GM12875 (cell line): Measurements from ENCODE around the gene WASHC1.
A peak's percentile ranks its signal among the peaks of the same experiment; 100 is the strongest.
"Not testable (repeated sequence)": the region's sequence is repeated elsewhere in the genome, so short reads cannot be mapped to it uniquely, and the experiment has no call there.

ENCODE experiments used
- H3K4me3 ChIP-seq: one replicate; pipeline ENCODE4 v1.5.1; 2011; ENCODE audit warnings: low read depth, low read length, control low read depth

Gene WASHC1, protein sequence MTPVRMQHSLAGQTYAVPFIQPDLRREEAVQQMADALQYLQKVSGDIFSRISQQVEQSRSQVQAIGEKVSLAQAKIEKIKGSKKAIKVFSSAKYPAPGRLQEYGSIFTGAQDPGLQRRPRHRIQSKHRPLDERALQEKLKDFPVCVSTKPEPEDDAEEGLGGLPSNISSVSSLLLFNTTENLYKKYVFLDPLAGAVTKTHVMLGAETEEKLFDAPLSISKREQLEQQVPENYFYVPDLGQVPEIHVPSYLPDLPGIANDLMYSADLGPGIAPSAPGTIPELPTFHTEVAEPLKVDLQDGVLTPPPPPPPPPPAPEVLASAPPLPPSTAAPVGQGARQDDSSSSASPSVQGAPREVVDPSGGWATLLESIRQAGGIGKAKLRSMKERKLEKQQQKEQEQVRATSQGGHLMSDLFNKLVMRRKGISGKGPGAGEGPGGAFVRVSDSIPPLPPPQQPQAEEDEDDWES

DNA sequence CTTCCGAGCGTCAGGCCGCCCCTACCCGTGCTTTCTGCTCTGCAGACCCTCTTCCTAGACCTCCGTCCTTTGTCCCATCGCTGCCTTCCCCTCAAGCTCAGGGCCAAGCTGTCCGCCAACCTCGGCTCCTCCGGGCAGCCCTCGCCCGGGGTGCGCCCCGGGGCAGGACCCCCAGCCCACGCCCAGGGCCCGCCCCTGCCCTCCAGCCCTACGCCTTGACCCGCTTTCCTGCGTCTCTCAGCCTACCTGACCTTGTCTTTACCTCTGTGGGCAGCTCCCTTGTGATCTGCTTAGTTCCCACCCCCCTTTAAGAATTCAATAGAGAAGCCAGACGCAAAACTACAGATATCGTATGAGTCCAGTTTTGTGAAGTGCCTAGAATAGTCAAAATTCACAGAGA, at the start of gene WASHC1:
Gene WASHC1 (minus strand): TSS at position 101 of the 400 bp plus-strand sequence. CDS start 4,457 bp downstream, outside the sequence.
- H3K4me3 ChIP-seq: peak within 1 kb of the TSS; percentile 45

GRCh38 chr9:78333-78732, 49.1 kb upstream of the WASHC1 start:
- not testable (repeated sequence) for H3K4me3 ChIP-seq

DNA sequence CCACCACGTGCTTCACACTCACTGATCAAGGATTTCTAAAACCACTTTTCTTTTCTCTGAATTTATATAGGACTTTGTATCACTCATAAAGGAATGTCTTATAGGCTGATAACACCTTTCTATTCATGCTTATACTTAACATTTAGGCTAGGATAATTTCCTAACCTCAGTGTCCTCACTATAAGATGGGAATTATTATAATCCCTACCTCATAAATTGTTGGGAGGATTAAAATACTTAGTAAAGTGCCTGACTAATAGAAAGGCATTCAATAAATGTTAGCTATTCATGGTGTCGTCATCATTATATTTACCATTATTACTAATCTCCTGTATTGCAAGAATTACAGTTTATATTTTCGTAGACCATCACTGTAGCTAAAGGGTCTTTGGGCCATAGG, 47.1 kb upstream of the WASHC1 start:
- H3K4me3 ChIP-seq: not testable (repeated sequence)

- not testable (repeated sequence) for H3K4me3 ChIP-seq
These were observed 44.8 kb upstream of the WASHC1 start for GRCh38 chr9:73900-74525.

DNA sequence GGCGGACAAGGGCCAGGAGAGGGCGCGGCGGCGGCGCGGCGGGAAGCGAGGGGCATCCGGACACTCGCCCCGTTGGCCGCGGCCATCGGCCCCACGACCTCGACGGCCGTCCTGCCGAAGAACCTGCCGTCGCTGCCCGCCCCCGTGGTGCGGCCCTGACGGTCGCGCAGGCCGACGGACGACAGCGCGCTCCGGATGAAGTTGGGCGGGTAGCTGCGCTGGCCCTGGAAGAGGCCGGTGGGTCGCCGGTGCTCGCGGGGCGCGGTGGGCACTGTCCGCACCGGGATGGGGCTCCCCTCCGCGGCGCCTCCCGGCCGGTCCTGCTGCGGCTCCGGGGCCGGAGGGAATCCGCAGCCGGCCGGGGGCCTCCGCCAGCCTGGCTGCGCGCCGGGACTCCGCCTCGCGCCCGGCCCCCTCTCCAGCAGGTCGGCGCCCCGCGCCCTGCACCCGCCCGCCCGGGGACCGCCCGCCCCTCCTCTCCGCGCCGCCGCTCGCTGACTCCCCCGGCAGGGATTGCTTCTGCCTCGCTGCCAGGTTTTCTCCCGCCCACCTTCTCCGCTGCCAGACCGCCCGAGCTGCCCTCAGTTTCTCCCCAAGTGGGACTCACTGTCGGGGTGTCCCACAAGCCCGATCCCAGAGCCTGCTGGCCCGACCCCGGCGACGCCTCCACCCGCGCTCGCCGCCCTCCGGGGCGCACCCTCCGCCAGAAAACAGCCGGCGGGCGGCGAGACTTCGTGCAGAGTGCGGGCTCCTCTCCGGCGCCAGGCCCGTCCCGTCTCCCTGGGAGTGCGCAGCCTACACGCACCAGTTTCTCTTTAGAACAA, 44.0 kb upstream of the WASHC1 start:
- not testable (repeated sequence) for H3K4me3 ChIP-seq

GRCh38 chr9:63031-63629, 33.9 kb upstream of the WASHC1 start:
- not testable (repeated sequence) for H3K4me3 ChIP-seq

DNA sequence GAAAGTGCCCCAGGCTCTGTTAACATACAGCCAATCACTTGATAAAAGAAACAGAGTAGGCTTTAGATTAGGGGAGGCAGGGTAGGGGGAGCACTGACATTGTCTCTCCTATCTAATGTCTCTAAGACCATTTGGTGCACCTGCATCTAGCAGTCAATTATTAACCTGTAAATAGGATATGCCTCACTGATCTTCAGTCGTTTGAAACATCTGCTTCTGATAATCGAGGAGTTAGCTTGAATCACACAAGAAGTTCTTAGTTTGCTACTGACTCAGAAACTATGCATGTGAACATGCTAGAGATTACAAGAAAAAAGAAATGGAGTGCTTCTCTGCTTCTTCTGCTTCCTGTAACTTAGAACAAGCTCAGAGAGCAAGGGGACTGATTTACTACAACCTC, 23.4 kb upstream of the WASHC1 start:
- H3K4me3 ChIP-seq: not testable (repeated sequence)

- not testable (repeated sequence) for H3K4me3 ChIP-seq
These were observed 19.1 kb upstream of the WASHC1 start for GRCh38 chr9:48190-48842.

GRCh38 chr9:46639-47271, 17.5 kb upstream of the WASHC1 start:
- not testable (repeated sequence) for H3K4me3 ChIP-seq

DNA sequence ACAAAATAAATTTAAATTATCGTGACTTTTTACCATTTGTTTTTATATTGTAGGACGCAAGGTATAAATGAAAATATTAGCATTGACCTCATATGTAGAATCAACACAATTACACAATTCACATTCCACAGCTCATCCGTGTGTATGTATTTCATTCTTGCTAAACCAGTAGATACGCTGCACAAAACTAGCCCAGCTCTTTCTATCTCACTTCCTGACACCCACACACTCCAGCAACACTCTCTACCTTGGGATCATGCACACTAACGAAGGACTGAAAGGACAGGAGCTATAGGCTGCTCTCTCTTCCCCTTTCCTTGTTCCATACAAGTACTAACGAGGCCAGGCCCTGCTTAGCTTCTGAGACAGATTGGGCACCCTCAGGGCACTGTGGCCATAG, 16.9 kb upstream of the WASHC1 start:
- H3K4me3 ChIP-seq: not testable (repeated sequence)

DNA sequence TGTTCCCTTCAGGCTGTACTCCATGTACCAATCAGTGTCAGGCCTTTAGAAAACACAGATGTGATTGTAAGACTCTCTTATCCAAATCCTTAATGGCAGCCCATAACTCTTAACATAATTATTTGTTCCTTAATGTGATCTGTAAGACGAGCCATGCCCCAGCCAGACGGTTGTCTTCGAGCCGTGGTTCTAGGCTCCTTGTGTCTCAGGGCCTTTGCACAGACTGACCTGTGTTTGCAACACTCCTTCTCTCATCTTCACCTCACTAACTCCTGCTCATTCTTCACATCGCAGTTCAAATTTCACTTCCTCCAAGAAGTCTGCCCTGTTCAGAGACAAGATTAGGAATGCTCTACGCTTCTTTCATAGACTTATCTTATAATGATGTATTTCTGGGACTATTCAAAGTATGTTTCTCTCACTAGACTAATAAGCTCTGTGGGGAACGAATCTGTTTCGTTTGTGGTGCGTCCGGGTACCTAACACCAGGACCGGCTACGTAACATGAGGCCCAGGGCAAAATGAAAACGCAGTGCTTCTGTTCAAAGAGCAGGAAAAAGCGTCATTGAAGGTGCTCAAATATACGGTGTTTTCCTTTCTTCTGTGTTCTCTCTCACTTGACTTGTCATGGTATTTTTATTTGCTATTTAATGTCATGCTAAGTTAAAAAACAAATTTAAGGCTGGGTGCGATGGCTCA, 16.1 kb upstream of the WASHC1 start:
- not testable (repeated sequence) for H3K4me3 ChIP-seq

DNA sequence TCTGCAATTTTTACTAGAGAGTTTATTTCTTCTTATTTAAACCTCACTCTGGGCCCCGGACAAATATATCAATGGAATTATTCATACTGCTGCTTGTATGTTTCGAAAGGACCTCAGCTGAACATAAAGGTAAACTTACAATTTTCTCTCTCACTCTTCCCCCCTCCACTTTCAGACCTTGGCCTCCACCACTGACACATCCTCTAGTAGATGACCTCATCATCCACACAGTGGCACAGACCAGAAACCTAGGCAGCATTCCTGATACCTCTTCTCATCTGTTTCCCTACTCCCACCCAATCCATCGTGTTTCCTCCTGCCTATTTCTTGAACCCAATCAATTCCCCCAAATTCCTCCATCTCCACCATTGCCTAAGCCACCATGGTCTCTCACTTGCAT, 15.2 kb upstream of the WASHC1 start:
- H3K4me3 ChIP-seq: not testable (repeated sequence)

GRCh38 chr9:43636-44035, 14.4 kb upstream of the WASHC1 start:
- H3K4me3 ChIP-seq: not testable (repeated sequence)

DNA sequence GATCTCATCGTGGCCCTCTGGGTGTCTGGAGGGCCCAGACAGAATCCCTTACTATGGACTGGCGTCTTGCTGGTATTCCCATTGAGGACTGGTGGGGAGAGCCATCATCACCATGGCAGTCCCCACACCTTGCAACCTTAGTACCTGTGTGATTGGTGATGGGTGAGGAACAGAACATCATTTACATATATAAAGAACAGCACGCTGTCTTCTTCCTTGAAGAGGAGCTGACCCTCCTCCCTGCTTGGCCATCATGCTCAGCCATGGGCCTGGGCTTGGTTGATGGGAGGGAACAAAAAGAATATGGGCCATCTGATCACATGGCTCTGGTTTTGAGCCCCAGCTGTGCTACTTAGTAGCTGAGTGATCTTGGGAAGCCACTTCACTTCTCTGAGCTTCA, 13.9 kb upstream of the WASHC1 start:
- not testable (repeated sequence) for H3K4me3 ChIP-seq

DNA sequence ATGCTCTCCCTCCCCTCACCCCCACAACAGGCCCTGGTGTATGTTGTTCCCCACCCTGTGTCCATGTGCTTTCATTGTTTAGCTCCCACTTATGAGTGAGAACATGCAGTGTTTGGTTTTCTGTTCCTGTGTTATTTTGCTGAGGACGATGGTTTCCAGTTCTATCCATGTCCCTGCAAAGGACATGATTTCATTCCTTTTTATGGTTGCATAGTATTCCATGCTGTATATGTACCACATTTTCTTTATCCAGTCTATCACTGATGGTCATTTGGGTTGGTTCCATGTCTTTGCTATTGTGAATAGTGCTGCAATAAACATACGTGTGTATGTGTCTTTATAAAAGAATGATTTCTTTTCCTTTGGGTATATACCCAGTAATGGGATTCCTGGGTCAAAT, 12.6 kb upstream of the WASHC1 start:
- not testable (repeated sequence) for H3K4me3 ChIP-seq

DNA sequence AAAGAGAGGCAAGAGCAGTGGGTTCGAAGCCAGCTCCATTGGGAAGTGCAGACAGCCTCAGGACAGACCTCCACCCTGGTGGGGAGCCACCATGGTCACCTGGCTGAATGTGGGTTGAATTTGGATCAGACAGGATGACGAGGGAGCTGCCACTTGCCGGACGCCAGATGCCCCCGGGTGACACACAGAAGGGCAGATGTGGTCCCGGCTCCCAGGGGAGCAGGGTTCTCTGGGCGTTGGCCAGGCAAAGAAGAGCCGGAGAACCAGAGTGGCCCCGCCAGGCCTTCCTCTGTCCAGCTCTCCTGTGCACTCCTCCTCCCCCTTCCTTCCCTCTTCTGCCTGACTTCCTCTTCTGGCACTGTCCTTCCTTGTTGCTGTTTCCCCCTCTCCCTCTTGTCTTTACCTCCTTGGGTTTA, 12.0 kb upstream of the WASHC1 start:
- H3K4me3 ChIP-seq: not testable (repeated sequence)

- not testable (repeated sequence) for H3K4me3 ChIP-seq
These were observed 3.1 kb upstream of the WASHC1 start for GRCh38 chr9:32308-32707.

DNA sequence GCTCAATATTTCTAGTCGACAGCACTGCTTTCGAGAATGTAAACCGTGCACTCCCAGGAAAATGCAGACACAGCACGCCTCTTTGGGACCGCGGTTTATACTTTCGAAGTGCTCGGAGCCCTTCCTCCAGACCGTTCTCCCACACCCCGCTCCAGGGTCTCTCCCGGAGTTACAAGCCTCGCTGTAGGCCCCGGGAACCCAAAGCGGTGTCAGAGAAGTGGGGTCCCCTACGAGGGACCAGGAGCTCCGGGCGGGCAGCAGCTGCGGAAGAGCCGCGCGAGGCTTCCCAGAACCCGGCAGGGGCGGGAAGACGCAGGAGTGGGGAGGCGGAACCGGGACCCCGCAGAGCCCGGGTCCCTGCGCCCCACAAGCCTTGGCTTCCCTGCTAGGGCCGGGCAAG, 481 bp downstream of the WASHC1 start:
- H3K4me3 ChIP-seq: peak overlapping the region; percentile 45

DNA sequence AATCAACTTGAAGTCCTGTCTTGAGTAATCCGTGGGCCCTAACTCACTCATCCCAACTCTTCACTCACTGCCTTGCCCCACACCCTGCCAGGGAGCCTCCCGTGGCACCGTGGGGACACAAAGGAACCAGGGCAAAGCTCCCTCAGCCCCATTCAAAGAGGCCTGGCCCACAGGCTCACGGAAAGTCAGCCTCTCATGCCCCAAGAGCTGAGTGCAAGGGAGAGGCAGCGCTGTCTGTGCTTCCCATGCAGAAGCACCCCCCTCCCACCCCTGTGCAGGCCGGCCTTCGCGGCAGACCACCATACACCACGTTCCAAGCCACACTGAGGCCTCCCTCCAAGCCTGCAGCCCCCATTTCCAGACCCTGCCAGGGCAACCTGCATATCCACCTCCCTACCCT, 7.6 kb downstream of the WASHC1 start:
- H3K4me3 ChIP-seq: not testable (repeated sequence)
